WTC11 (cell line): ENCODE results near the gene C2CD2. TPM values are rescaled to one million over a fixed set of nuclear protein-coding genes. Genes with fewer than 3 reads are reported as not detected.

Experiments used
- ATAC-seq: fragments of 200-7000 bp; cut with Tn5 transposase; 2 replicates; pipeline ENCODE4 v1.10.0; 2021; ENCODE audit warnings: mild to moderate bottlenecking, moderate library complexity
- CTCF ChIA-PET: fragments of 300-600 bp; sonication (Branson Sonifier 250); formaldehyde crosslinking; loops from one replicate; lab custom pipeline; 2021; ENCODE audit warnings: antibody characterized with exemption; lab: Charles Lee
- POLR2A ChIA-PET: fragments of 350-600 bp; sonication (Branson Sonifier 250); formaldehyde crosslinking; loops from one replicate; lab custom pipeline; 2021; ENCODE audit warnings: antibody characterized with exemption; lab: Charles Lee
- DNase-seq: peaks from one replicate; pipeline ENCODE4 v3.0.0; 2021; ENCODE audit warnings: low spot score
- H3K27ac Mint-ChIP-seq: 2 replicates; pipeline ENCODE4 v1.8.0; 2021; ENCODE audit warnings: mixed read lengths
- H3K27me3 Mint-ChIP-seq: 2 replicates; pipeline ENCODE4 v1.8.0; 2021; ENCODE audit warnings: low read depth, mild to moderate bottlenecking, moderate library complexity, mixed read lengths
- H3K36me3 Mint-ChIP-seq: 2 replicates; pipeline ENCODE4 v1.8.0; 2021; ENCODE audit warnings: mixed read lengths
- H3K4me1 Mint-ChIP-seq: 2 replicates; pipeline ENCODE4 v1.8.0; 2022; ENCODE audit warnings: mixed read lengths
- H3K4me3 Mint-ChIP-seq: 2 replicates; pipeline ENCODE4 v1.8.0; 2021; ENCODE audit warnings: mild to moderate bottlenecking, moderate library complexity, mixed read lengths
- H3K9me3 Mint-ChIP-seq: 2 replicates; pipeline ENCODE4 v1.8.0; 2021; ENCODE audit warnings: mixed read lengths
- CREM ChIP-seq: sonication (generic); formaldehyde crosslinking; IDR thresholded peaks from 2 replicates; pipeline ENCODE4 v1.8.1; 2022; ENCODE audit warnings: mild to moderate bottlenecking, missing genetic modification reagents, moderate library complexity
- EMX1 ChIP-seq: fragments of 250-450 bp; sonication (Bioruptor Pico); IDR thresholded peaks from 2 replicates; pipeline ENCODE4 v1.8.0; 2021; ENCODE audit warnings: mild to moderate bottlenecking
- ESRRA ChIP-seq: sonication (generic); formaldehyde crosslinking; IDR thresholded peaks from 2 replicates; pipeline ENCODE4 v1.8.1; 2022; ENCODE audit warnings: mild to moderate bottlenecking, missing genetic modification reagents, borderline replicate concordance
- FOXJ3 ChIP-seq: sonication (generic); formaldehyde crosslinking; IDR thresholded peaks from 2 replicates; pipeline ENCODE4 v1.9.0; 2021; ENCODE audit warnings: missing genetic modification reagents, mild to moderate bottlenecking, borderline replicate concordance
- GRHL2 ChIP-seq: fragments of 250-450 bp; sonication (Bioruptor Pico); IDR thresholded peaks from 2 replicates; pipeline ENCODE4 v1.8.0; 2022; ENCODE audit warnings: mild to moderate bottlenecking, moderate library complexity; ENCODE audit not compliant: insufficient replicate concordance, severe bottlenecking
- HMGA2 ChIP-seq: fragments of 250-450 bp; sonication (Bioruptor Pico); IDR thresholded peaks from 2 replicates; pipeline ENCODE4 v1.4.0; 2021; ENCODE audit warnings: mild to moderate bottlenecking, moderate library complexity
- JUN ChIP-seq: sonication (generic); formaldehyde crosslinking; IDR thresholded peaks from 2 replicates; pipeline ENCODE4 v1.8.0; 2023; ENCODE audit warnings: mild to moderate bottlenecking, missing genetic modification reagents
- MXD4 ChIP-seq: fragments of 250-450 bp; sonication (Bioruptor Pico); IDR thresholded peaks from 2 replicates; pipeline ENCODE4 v1.8.0; 2021; ENCODE audit warnings: mild to moderate bottlenecking, moderate library complexity, borderline replicate concordance
- NR1H2 ChIP-seq: sonication (generic); formaldehyde crosslinking; IDR thresholded peaks from 2 replicates; pipeline ENCODE4 v1.9.0; 2021; ENCODE audit warnings: mild to moderate bottlenecking, moderate library complexity, missing genetic modification reagents
- PRRX2 ChIP-seq: fragments of 250-450 bp; sonication (Bioruptor Pico); IDR thresholded peaks from 2 replicates; pipeline ENCODE4 v1.8.0; 2021; ENCODE audit warnings: mild to moderate bottlenecking
- RORB ChIP-seq: fragments of 250-450 bp; sonication (Bioruptor Pico); IDR thresholded peaks from 2 replicates; pipeline ENCODE4 v1.9.0; 2021; ENCODE audit warnings: mild to moderate bottlenecking
- ZNF263 ChIP-seq: sonication (generic); formaldehyde crosslinking; IDR thresholded peaks from 2 replicates; pipeline ENCODE4 v1.8.1; 2022; ENCODE audit warnings: low read depth, mild to moderate bottlenecking, moderate library complexity, missing genetic modification reagents
- ZNF317 ChIP-seq: sonication (generic); formaldehyde crosslinking; IDR thresholded peaks from 2 replicates; pipeline ENCODE4 v1.8.1; 2023; ENCODE audit warnings: low read depth, mild to moderate bottlenecking, moderate library complexity, missing genetic modification reagents, borderline replicate concordance
- ZNF416 ChIP-seq: fragments of 250-450 bp; sonication (Bioruptor Pico); IDR thresholded peaks from 2 replicates; pipeline ENCODE4 v1.9.0; 2021; ENCODE audit warnings: mild to moderate bottlenecking, inconsistent platforms
- total RNA-seq: library from RNA; stranded (reverse); gene quantifications from 3 replicates; pipeline ENCODE4 v1.2.3, GENCODE V29; 2021
- TF ChIP-seq, protein P1 (sequence below): fragments of 250-450 bp; sonication (Bioruptor Pico); IDR thresholded peaks from 2 replicates; pipeline ENCODE4 v1.9.0; 2021; ENCODE audit warnings: moderate library complexity, mild to moderate bottlenecking, inconsistent platforms, borderline replicate concordance
- TF ChIP-seq, protein P2 (sequence below): sonication (generic); formaldehyde crosslinking; IDR thresholded peaks from 2 replicates; pipeline ENCODE4 v1.8.1; 2022; ENCODE audit warnings: low read depth, missing genetic modification reagents, borderline replicate concordance
- TF ChIP-seq, protein P3 (sequence below): fragments of 250-450 bp; sonication (Bioruptor Pico); IDR thresholded peaks from 2 replicates; pipeline ENCODE4 v1.9.0; 2021; ENCODE audit warnings: mild to moderate bottlenecking
- TF ChIP-seq, protein P4 (sequence below): sonication (generic); formaldehyde crosslinking; IDR thresholded peaks from 2 replicates; pipeline ENCODE4 v1.8.0; 2022; ENCODE audit warnings: mild to moderate bottlenecking, missing genetic modification reagents
- TF ChIP-seq, protein P5 (sequence below): sonication (generic); formaldehyde crosslinking; IDR thresholded peaks from 2 replicates; pipeline ENCODE4 v1.8.0; 2023; ENCODE audit warnings: mild to moderate bottlenecking, missing genetic modification reagents
- TF ChIP-seq, protein P6 (sequence below): sonication (generic); formaldehyde crosslinking; IDR thresholded peaks from 2 replicates; pipeline ENCODE4 v1.8.0; 2023; ENCODE audit warnings: missing genetic modification reagents, mild to moderate bottlenecking, borderline replicate concordance
- TF ChIP-seq, protein P7 (sequence below): sonication (generic); formaldehyde crosslinking; IDR thresholded peaks from 2 replicates; pipeline ENCODE4 v1.8.1; 2023; ENCODE audit warnings: mild to moderate bottlenecking, missing genetic modification reagents

The C2CD2 gene
- total RNA-seq, 1 experiment from 2014 or later, result 11.2 TPM

DNA sequence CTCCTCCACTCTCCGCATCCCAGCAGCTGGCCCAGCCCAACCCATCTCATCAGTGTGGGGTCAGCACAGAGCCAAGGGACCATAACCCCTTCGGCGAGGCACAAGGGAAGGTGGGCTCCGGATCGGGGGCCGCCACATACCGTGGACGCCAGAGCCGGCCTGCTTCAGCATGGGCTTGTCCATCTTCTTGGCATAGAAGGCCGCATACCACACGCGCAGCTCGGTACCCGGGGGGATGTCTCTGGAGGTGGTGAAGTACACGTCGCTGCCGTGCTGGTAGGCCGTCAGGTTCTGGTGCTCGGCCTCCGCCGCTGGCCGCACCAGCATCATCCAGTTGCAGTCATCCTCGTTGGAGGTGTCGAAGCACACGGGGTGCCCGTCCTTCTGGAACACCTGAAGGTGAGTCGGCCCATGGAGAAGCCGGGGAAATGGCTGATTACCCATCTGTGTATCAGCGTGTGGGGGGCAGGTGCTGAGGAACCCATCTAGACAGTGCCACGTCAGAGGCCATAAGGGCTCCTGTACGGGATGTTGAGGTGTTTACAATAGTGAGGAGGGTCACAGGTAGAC lies 99.3 kb downstream of the C2CD2 start:
- Mint-ChIP-seq H3K4me1 (no peaks in the 10 kb centered on the region), H3K9me3 (no peaks in the 10 kb centered on the region), H3K4me3 (no peak overlapping the region), H3K27ac (no peak overlapping the region), H3K36me3 (peaks cover 22% of the 10 kb centered on the region), H3K27me3 (no peaks in the 10 kb centered on the region)
- ChIA-PET CTCF (no interaction called here), POLR2A (no interaction called here)
- ATAC-seq (no peak), DNase-seq (no peak)
- TF ChIP-seq, protein P1, sequence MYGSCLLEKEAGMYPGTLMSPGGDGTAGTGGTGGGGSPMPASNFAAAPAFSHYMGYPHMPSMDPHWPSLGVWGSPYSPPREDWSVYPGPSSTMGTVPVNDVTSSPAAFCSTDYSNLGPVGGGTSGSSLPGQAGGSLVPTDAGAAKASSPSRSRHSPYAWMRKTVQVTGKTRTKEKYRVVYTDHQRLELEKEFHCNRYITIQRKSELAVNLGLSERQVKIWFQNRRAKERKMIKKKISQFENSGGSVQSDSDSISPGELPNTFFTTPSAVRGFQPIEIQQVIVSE, result no peak
- TF ChIP-seq, protein P2, sequence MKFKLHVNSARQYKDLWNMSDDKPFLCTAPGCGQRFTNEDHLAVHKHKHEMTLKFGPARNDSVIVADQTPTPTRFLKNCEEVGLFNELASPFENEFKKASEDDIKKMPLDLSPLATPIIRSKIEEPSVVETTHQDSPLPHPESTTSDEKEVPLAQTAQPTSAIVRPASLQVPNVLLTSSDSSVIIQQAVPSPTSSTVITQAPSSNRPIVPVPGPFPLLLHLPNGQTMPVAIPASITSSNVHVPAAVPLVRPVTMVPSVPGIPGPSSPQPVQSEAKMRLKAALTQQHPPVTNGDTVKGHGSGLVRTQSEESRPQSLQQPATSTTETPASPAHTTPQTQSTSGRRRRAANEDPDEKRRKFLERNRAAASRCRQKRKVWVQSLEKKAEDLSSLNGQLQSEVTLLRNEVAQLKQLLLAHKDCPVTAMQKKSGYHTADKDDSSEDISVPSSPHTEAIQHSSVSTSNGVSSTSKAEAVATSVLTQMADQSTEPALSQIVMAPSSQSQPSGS (CRISPR knock-in tag), result no peak
- TF ChIP-seq GRHL2 (CRISPR knock-in tag) (no peak), EMX1 (CRISPR knock-in tag) (no peak), ESRRA (no peak), NR1H2 (no peak), PRRX2 (CRISPR knock-in tag) (no peak)
- TF ChIP-seq, protein P3, sequence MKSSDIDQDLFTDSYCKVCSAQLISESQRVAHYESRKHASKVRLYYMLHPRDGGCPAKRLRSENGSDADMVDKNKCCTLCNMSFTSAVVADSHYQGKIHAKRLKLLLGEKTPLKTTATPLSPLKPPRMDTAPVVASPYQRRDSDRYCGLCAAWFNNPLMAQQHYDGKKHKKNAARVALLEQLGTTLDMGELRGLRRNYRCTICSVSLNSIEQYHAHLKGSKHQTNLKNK, result no peak
- TF ChIP-seq, protein P4, sequence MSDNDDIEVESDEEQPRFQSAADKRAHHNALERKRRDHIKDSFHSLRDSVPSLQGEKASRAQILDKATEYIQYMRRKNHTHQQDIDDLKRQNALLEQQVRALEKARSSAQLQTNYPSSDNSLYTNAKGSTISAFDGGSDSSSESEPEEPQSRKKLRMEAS, result no peak
- TF ChIP-seq, all 79 proteins: peak for 0

DNA sequence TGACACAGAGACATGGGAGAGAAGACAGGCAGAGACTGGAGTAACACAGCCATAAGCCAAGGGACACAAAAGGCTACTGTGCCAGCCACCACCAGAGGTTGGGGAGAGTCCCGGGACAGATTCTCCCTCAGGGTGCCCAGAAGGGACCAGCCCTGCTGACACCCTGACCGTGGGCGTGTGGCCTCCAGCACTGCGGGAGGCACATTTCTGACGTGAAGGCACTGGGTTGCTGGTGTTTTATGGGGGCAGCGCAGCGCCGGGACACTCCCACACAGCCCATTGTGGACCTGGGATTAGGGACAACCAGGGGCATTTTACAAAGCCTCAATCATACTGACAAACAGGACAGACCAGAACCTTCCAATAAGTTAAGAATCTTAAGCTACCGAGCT lies 100.9 kb downstream of the C2CD2 start:
- no peak for DNase-seq
- CTCF ChIA-PET, result interaction anchor here (2.3 kb wide), 1 partner anchor 36 kb away, joined by 8 read pairs; no protein-coding TSS in a partner anchor
- POLR2A ChIA-PET, result no interaction called here
- H3K4me3 Mint-ChIP-seq, result no peak overlapping the region
- H3K4me1 Mint-ChIP-seq, result no peaks in the 10 kb centered on the region
- H3K9me3 Mint-ChIP-seq, result no peaks in the 10 kb centered on the region
- H3K27ac Mint-ChIP-seq, result no peak overlapping the region
- no peaks in the 10 kb centered on the region for H3K27me3 Mint-ChIP-seq
- no peak for ATAC-seq
- H3K36me3 Mint-ChIP-seq, result peaks cover 22% of the 10 kb centered on the region
- TF ChIP-seq ZNF263 (CRISPR knock-in tag) (no peak), MXD4 (CRISPR knock-in tag) (no peak), HMGA2 (CRISPR knock-in tag) (no peak), EMX1 (CRISPR knock-in tag) (no peak), ZNF317 (CRISPR knock-in tag) (no peak), ZNF416 (CRISPR knock-in tag) (no peak), RORB (CRISPR knock-in tag) (no peak), FOXJ3 (no peak), CREM (no peak), JUN (CRISPR knock-in tag) (no peak)
- TF ChIP-seq, protein P5, sequence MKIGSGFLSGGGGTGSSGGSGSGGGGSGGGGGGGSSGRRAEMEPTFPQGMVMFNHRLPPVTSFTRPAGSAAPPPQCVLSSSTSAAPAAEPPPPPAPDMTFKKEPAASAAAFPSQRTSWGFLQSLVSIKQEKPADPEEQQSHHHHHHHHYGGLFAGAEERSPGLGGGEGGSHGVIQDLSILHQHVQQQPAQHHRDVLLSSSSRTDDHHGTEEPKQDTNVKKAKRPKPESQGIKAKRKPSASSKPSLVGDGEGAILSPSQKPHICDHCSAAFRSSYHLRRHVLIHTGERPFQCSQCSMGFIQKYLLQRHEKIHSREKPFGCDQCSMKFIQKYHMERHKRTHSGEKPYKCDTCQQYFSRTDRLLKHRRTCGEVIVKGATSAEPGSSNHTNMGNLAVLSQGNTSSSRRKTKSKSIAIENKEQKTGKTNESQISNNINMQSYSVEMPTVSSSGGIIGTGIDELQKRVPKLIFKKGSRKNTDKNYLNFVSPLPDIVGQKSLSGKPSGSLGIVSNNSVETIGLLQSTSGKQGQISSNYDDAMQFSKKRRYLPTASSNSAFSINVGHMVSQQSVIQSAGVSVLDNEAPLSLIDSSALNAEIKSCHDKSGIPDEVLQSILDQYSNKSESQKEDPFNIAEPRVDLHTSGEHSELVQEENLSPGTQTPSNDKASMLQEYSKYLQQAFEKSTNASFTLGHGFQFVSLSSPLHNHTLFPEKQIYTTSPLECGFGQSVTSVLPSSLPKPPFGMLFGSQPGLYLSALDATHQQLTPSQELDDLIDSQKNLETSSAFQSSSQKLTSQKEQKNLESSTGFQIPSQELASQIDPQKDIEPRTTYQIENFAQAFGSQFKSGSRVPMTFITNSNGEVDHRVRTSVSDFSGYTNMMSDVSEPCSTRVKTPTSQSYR (CRISPR knock-in tag), result no peak
- TF ChIP-seq, protein P6, sequence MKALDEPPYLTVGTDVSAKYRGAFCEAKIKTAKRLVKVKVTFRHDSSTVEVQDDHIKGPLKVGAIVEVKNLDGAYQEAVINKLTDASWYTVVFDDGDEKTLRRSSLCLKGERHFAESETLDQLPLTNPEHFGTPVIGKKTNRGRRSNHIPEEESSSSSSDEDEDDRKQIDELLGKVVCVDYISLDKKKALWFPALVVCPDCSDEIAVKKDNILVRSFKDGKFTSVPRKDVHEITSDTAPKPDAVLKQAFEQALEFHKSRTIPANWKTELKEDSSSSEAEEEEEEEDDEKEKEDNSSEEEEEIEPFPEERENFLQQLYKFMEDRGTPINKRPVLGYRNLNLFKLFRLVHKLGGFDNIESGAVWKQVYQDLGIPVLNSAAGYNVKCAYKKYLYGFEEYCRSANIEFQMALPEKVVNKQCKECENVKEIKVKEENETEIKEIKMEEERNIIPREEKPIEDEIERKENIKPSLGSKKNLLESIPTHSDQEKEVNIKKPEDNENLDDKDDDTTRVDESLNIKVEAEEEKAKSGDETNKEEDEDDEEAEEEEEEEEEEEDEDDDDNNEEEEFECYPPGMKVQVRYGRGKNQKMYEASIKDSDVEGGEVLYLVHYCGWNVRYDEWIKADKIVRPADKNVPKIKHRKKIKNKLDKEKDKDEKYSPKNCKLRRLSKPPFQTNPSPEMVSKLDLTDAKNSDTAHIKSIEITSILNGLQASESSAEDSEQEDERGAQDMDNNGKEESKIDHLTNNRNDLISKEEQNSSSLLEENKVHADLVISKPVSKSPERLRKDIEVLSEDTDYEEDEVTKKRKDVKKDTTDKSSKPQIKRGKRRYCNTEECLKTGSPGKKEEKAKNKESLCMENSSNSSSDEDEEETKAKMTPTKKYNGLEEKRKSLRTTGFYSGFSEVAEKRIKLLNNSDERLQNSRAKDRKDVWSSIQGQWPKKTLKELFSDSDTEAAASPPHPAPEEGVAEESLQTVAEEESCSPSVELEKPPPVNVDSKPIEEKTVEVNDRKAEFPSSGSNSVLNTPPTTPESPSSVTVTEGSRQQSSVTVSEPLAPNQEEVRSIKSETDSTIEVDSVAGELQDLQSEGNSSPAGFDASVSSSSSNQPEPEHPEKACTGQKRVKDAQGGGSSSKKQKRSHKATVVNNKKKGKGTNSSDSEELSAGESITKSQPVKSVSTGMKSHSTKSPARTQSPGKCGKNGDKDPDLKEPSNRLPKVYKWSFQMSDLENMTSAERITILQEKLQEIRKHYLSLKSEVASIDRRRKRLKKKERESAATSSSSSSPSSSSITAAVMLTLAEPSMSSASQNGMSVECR (CRISPR knock-in tag), result no peak
- TF ChIP-seq, protein P7, sequence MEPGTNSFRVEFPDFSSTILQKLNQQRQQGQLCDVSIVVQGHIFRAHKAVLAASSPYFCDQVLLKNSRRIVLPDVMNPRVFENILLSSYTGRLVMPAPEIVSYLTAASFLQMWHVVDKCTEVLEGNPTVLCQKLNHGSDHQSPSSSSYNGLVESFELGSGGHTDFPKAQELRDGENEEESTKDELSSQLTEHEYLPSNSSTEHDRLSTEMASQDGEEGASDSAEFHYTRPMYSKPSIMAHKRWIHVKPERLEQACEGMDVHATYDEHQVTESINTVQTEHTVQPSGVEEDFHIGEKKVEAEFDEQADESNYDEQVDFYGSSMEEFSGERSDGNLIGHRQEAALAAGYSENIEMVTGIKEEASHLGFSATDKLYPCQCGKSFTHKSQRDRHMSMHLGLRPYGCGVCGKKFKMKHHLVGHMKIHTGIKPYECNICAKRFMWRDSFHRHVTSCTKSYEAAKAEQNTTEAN (CRISPR knock-in tag), result no peak
